Measurements from ENCODE around the gene FAM229A. TPM values are rescaled to one million over a fixed set of nuclear protein-coding genes. Genes with fewer than 3 reads are reported as not detected.

FAM229A gene
- total RNA-seq, 4 donors from 2014 or later = 9.4 to 23.5 (median 16.3) TPM

DNA sequence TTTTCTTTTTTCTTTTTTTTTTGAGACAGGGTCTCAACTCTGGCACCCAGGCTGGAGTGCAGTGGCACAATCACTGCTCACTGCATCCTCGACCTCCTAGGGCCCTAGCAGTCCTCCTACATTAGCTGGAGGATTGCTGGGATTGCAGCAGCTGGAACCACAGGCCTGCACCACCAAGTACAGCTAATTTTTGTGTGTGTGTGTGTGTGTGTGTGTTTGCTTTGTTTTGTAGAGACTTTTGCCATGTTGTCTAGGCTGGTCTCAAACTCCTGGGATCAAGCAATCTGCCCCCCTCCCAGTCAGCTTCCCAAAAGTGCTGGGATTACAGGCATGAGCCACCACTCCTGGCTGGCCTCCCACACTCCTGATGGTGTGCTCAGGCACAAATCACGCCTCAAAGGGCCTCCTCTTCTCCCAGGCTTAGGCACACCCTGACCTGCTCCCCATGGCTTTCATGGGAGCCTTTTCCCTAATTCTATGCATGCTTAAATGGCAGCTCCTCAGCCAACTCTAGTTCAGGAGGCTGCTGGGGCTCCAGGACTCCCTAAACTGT lies 9.4 kb downstream of the FAM229A start:
- H3K4me3 ChIP-seq = peak overlapping the region in 1 of 4 donors; percentile 91

DNA sequence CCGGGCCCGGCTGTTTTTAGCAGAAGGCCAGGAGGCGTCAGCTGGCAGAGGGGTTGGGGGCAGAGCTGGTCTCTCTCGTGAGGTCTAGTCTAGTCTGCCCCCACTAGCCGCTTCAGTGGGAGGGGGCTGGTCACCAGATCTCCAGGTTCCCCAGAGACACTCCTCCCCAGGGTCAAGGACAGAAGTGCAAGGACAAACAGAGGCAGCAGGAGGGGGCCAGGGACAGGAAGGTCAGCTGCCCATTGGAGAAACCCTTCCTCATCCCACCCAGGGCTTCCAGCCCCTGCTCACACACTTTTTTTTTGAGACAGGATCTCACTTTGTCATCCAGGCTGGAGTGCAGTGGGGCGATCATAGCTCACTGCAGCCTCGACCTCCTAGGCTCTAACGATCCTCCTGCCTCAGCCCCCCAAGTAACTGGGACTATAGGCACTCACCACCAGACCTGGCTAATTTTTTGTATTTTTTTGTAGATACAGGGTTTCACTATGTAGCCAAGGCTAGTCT lies 10.0 kb downstream of the FAM229A start:
- WGBS, 2 donors = 24 to 42% methylated on average over 5 to 8 of the region's 8 CpGs
- peak overlapping the region; percentile 51 to 96 (median 84) for H3K4me3 ChIP-seq
- no peaks in the 10 kb centered on the region for H3K27me3 ChIP-seq
- H3K27ac ChIP-seq = peak overlapping the region; percentile 94 to 99 (median 96)
- H3K9me3 ChIP-seq = no peaks in the 10 kb centered on the region
- H3K36me3 ChIP-seq = peaks cover 0 to 9% (median 0%) of the 10 kb centered on the region in 3 donors
- DNase-seq (ENCODE audit: low spot score in 2 of 2) = no peak
- TF ChIP-seq EP300 (IDR thresholded peaks at IDR 0.05) (no peak), POLR2A (IDR thresholded peaks at IDR 0.05) (no peak)
- TF ChIP-seq, protein P1, sequence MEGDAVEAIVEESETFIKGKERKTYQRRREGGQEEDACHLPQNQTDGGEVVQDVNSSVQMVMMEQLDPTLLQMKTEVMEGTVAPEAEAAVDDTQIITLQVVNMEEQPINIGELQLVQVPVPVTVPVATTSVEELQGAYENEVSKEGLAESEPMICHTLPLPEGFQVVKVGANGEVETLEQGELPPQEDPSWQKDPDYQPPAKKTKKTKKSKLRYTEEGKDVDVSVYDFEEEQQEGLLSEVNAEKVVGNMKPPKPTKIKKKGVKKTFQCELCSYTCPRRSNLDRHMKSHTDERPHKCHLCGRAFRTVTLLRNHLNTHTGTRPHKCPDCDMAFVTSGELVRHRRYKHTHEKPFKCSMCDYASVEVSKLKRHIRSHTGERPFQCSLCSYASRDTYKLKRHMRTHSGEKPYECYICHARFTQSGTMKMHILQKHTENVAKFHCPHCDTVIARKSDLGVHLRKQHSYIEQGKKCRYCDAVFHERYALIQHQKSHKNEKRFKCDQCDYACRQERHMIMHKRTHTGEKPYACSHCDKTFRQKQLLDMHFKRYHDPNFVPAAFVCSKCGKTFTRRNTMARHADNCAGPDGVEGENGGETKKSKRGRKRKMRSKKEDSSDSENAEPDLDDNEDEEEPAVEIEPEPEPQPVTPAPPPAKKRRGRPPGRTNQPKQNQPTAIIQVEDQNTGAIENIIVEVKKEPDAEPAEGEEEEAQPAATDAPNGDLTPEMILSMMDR (IDR thresholded peaks at IDR 0.05) = no peak
- H3K4me1 ChIP-seq = peaks cover 0 to 56% (median 26%) of the 10 kb centered on the region in 4 donors

More for the DNA sequence above, 9.4 kb downstream of the FAM229A start:
- TF ChIP-seq POLR2A (IDR thresholded peaks at IDR 0.05) (no peak), EP300 (IDR thresholded peaks at IDR 0.05) (no peak)
- TF ChIP-seq, protein P1 (IDR thresholded peaks at IDR 0.05) = no peak
- Histone ChIP-seq H3K27me3 (no peaks in the 10 kb centered on the region), H3K9me3 (no peaks in the 10 kb centered on the region), H3K36me3 (peaks cover 0 to 9% (median 0%) of the 10 kb centered on the region in 3 donors), H3K4me1 (peaks cover 0 to 56% (median 26%) of the 10 kb centered on the region in 4 donors), H3K27ac (peak overlapping the region; percentile 94 to 99 (median 96))
- DNase-seq (ENCODE audit: low spot score in 2 of 2) = no peak
- WGBS, 2 donors = 48 to 62% methylated on average over 2 of the region's 2 CpGs

DNA sequence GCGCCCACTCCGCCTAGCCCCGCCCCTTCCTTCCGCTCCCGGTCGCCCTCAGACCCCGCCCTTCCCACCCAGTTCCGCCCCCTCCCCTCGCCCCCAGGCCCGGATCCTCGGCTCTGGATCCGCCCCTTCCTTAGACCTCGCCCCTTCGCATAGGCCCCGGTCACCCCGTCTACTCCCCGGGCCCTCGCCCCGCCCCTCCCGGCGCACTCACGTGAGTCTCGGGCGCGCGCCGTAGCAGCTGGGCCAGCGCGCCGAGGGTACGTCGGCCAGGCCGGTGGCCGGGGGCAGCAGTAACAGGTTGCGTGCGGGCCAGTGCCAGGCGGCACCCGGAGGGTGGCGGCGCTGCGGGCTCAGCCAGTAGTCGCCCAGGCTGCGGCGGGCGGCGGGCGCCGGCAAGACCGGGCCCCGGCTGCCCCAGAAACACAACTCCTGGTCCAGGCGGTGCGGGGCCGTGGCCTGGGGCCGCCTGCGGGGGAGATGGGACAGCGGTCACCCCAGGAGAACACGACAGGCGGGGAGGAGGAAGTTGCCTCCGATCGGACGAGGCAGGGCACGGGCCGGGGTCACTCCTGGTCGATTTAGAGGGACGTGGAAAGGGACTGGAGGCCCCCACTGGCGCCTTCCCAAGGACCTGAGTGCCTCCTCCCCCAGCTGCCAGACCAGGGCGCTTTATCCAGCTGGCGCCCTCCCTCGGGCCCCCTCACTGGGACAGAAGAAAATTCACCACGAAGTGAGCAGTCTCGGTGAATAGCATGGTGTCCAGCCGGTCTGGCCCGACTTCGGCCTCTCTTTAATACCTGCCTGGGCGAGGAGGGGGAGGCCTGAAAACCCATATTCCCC lies 10.7 kb downstream of the FAM229A start:
- TF ChIP-seq, protein P1 (IDR thresholded peaks at IDR 0.05) = peak in 3 of 5 experiments; percentile 8 to 33 (median 29)
- TF ChIP-seq EP300 (IDR thresholded peaks at IDR 0.05) = peak in 1 of 2 donors; percentile 95
- TF ChIP-seq POLR2A (IDR thresholded peaks at IDR 0.05) = peak; percentile 89 to 96
- DNase-seq (ENCODE audit: low spot score in 2 of 2) = peak; percentile 89 to 91
- H3K27ac ChIP-seq = peak overlapping the region; percentile 94 to 99 (median 96)
- H3K36me3 ChIP-seq = peaks cover 0 to 9% (median 0%) of the 10 kb centered on the region in 3 donors
- WGBS, 2 donors = 0 to 2% methylated on average over 22 to 25 of the region's 75 CpGs
- H3K4me1 ChIP-seq = peaks cover 0 to 56% (median 26%) of the 10 kb centered on the region in 4 donors
- no peaks in the 10 kb centered on the region for H3K27me3 ChIP-seq
- peak overlapping the region; percentile 51 to 96 (median 84) for H3K4me3 ChIP-seq
- H3K9me3 ChIP-seq = no peaks in the 10 kb centered on the region

DNA sequence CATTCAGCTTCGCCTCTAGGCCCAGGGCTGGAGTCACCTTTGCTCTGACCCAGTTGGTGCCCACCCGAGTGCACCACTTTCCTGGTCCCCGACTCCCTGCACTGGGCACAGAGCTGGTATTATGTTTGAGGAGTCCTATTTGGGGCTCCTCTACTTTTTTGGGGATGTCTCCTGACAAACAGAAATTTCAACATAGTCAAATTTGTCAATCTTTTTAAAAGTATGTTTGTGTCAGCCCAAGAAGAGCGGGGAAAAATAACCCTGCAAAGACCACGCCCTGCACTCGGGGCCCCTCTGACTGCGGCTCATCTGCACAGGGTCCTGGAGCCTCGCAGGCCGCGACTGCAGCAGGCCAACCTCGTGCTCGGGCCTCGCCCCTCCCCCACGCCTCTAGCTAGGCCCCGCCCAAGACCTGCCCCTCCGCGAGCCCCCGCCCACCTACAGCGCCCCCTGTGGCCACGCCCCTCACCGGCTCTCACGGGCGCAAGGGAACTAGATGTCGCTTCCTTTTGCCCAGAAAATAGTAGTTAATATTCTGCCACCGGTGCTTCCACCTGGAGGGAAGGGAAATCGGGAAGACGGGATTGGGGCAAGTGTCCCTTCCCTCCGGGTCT lies 11.4 kb downstream of the FAM229A start:
- Histone ChIP-seq H3K36me3 (peaks cover 0 to 9% (median 0%) of the 10 kb centered on the region in 3 donors), H3K9me3 (no peaks in the 10 kb centered on the region), H3K4me3 (peak overlapping the region; percentile 51 to 96 (median 84)), H3K4me1 (peaks cover 0 to 56% (median 26%) of the 10 kb centered on the region in 4 donors), H3K27me3 (no peaks in the 10 kb centered on the region), H3K27ac (peak overlapping the region; percentile 94 to 99 (median 96))
- TF ChIP-seq, protein P1 (IDR thresholded peaks at IDR 0.05) = peak; percentile 28 to 83 (median 73)
- TF ChIP-seq POLR2A (IDR thresholded peaks at IDR 0.05) = no peak
- WGBS, 2 donors = 21% methylated on average over 22 to 28 of the region's 28 CpGs
- peak; percentile 67 to 71 for DNase-seq (ENCODE audit: low spot score in 2 of 2)

Measured in tibial nerve (tissue), 4 donors.